Parietal lobe (tissue), 2 donors: ENCODE data around the gene SAMD4B. TPM values are rescaled to one million over a fixed set of nuclear protein-coding genes. Genes with fewer than 3 reads are reported as not detected.

Source experiments
- small RNA-seq: library from RNA; depleted of rRNA; stranded (forward); fragments of <200 nt; gene quantifications from one replicate; pipeline ENCODE3, GENCODE V24; 2014; ENCODE audit warnings: low replicate concordance
- total RNA-seq: library from RNA; depleted of rRNA; stranded (reverse); fragments of >200 nt; gene quantifications from one replicate; pipeline ENCODE4 v1.2.3, GENCODE V29; 2014

Gene SAMD4B, protein sequence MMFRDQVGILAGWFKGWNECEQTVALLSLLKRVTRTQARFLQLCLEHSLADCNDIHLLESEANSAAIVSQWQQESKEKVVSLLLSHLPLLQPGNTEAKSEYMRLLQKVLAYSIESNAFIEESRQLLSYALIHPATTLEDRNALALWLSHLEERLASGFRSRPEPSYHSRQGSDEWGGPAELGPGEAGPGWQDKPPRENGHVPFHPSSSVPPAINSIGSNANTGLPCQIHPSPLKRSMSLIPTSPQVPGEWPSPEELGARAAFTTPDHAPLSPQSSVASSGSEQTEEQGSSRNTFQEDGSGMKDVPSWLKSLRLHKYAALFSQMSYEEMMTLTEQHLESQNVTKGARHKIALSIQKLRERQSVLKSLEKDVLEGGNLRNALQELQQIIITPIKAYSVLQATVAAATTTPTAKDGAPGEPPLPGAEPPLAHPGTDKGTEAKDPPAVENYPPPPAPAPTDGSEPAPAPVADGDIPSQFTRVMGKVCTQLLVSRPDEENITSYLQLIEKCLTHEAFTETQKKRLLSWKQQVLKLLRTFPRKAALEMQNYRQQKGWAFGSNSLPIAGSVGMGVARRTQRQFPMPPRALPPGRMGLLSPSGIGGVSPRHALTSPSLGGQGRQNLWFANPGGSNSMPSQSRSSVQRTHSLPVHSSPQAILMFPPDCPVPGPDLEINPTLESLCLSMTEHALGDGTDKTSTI
- 63.2 TPM for total RNA-seq

DNA sequence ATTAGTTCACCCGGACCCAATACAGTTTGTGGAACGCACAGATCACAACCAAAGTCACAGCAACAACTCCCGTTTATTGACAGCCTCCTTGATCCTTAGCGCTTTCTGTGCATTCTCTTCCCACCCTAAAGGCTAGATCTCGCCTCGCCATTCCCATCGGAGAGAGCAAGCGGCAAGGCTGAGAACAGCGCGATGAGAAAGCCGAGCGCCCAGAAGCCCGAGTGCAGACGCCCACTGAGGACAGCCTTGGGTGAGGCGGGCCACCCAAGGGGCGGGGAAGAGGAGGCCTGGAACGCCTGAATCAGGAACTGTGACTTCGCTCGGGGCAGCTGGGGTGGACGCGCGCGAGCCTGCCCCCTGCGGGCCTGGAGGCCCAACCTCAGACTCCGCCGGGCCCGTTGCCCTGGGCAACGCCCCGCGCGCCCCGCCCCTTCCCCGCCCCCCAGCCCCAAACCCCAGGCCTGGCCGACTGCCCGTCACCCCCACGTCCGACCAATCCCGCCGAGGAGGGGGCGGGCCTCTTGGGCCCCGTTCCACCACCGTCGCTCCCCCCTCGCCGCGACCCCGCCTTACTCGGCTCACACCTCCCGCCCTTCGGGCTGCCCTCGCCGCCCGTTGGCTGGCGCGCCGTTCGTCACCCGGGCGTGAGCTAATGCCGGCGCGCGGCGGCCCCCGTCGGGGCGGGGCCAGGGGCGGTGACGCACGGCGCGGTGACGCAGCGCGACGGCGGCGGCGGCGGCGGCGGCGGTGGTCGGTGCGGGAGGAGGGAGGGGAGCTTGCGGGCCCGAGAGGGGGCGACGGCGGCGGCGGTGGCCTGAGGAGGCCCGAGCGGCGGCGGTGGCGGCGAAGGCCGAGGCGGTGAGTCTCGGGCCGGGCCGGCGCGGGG, at the start of gene SAMD4B:
TSS of gene SAMD4B (plus strand) at position 703 of the 886 bp plus-strand sequence. CDS start 14,473 bp downstream, outside the sequence.

DNA sequence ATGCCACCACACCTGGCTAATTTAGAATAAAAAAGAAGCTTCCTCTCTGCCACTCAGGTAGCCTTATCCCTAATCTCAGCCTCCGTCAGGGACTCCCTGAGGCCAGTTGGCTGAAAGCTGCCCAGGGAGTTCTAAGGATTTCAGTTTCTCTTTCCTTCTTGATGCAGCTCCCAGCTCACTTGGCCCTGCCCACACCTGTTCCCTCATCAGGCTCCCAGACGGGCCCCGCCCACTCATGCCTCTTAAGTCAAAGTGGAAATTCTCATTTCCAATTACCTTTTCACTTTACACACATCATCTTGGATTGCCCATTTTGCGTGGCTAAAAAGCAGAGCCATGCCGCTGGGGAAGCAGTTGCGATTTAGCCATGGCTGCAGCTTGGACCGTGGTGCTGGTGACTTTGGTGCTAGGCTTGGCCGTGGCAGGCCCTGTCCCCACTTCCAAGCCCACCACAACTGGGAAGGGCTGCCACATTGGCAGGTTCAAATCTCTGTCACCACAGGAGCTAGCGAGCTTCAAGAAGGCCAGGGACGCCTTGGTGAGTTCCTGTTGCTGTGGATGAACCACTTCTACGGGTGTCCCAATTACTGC, 46.1 kb upstream of the SAMD4B start, which contains the start of gene IFNL1:
TSS of gene IFNL1 (plus strand) at position 353 of the 591 bp plus-strand sequence. CDS start at position 368, 15 bp downstream.

DNA sequence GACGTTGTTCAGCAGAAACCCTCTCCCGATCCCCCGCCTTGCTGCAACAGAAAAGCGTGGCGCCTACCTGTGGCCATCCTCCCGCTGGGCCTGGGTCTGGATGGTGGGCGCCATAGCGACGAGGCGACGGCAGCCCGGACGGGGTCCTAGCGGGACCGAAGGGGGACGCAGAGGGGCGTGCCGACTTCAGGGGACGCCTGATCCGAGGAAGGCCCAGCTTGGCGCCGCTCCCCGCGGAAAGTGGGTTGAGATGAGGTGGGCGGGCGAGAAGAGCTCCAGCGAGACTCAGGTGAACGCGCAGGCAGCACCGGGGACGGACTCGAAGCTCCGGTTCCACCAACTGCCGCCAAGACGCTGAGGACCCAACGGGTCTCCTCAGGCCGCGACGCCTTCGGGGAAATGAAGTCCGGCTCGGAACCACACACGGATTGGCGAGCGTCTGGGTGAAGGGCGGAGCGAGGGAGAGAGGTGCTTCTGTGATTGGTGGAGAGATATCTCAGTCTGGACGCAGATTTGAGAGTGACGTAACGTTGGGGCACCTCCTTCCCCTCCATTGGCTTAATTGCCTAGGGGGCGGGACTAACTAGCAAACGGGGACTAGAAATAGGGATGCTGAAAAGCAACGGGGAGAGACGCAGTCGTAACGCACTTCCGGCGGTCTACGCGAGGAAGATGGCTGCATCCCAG, 48.7 kb downstream of the SAMD4B start, which contains the start of the genes MED29 and PAF1:
TSS of gene MED29 (plus strand) at position 628 of the 687 bp plus-strand sequence. CDS start at position 673, 45 bp downstream.
TSS of gene PAF1 (minus strand) at position 356 of the 687 bp plus-strand sequence. CDS start at position 114, 242 bp downstream.

DNA sequence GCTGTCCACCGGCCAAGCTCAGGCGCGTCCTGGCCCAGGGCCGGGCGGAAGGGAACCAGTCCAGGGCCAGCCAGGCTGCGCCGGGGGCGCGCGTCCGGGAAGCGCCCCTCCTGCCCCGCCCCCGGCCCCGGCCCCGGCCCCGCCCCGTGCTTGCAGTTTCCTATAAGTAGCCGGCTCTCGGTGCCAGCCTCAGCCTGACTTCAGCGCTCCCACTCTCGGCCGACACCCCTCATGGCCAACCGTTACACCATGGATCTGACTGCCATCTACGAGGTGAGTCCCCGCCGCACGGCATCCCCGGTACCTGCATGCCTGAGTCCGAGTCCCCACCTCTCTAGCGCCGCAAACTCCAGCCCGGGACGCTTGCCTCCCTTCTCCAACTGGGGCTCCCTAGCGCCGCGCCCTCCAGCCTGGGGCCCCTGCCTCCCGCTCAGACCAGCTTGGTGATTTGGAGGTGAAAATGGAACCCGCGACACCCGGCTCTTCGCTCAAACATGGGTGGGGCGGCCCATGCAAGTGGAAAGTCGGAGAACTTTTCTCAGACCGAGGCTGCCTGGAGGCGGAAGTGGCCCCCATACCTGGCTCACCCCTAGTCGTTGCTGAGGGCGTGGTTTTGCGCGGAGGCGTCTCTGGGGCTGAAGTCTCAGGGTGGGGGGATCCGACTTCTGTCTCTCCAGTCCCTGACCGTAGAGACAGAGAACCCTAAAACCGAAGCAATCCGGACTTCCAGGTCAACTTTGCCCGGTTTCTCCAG, 64.6 kb downstream of the SAMD4B start, which contains the start of gene ZFP36:
TSS of gene ZFP36 (plus strand) at position 192 of the 754 bp plus-strand sequence. CDS start at position 250, 58 bp downstream.

DNA sequence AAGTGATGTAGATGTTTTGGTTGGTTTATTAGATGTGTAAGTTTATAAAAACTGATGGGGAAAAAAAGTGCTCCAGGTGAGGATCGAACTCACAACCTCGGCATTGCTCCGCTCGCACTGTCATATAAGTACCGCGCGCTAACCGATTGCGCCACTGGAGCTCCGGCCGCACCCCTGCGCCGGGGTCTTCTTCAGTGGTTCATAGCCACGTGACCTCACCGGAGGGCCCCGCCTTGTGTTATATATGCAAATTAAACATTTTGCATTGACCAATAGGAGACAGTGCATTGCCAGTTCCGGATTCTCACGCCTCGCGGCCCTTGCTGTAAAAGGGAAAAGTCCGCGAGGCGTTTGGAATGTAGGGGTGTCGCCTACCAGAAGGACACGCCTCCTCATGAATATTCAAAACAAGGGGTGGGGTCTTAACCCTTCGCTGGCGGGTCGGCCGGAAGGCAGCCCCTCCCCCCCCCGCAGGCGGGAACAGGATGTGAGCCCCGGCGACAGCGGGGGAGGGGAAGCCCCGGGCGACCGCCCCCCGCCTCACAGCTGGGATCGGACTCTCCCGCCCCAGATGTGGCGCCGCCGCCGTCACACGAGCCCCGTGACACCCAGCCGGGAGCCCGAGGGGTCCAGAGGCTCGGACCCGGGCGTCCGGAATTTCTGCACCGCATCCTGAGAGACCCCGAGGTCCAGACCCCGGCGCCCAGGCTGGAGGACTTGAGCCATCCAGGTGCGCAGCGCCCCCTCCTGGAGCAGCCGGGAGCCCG, 70.1 kb downstream of the SAMD4B start, which contains the start of gene PLEKHG2:
TSS of gene PLEKHG2 (plus strand) at position 570 of the 767 bp plus-strand sequence. CDS start 1,418 bp downstream, outside the sequence.

Small RNA genes lying within 50 kb of the gene (small RNA-seq; reads per million reads assigned to genes)
- gene AC011445.2 (not detected), gene MIR4530 (not detected), gene RN7SL566P (not detected)

Other genes starting within 250 kb of the SAMD4B start
- 2.5 TPM for gene PAK4, start 216.6 kb upstream of the SAMD4B start, total RNA-seq
- gene NCCRP1, start 145.5 kb upstream of the SAMD4B start, total RNA-seq: not detected
- not detected for gene SYCN, start 138.2 kb upstream of the SAMD4B start, total RNA-seq
- gene IFNL3, start 97.4 kb upstream of the SAMD4B start, total RNA-seq: not detected
- gene IFNL4, start 93.6 kb upstream of the SAMD4B start, total RNA-seq: not detected
- gene IFNL2, start 74.0 kb upstream of the SAMD4B start, total RNA-seq: not detected
- gene IFNL1, start 46.0 kb upstream of the SAMD4B start, total RNA-seq: not detected
- 9.4 TPM for gene LRFN1, start 21.6 kb upstream of the SAMD4B start, total RNA-seq
- 0.94 TPM for gene GMFG, start 6.4 kb upstream of the SAMD4B start, total RNA-seq
- 31.3 TPM for gene PAF1, start 48.7 kb downstream of the SAMD4B start, total RNA-seq
- gene MED29, start 49.0 kb downstream of the SAMD4B start, total RNA-seq: 20.0 TPM
- gene ZFP36, start 64.4 kb downstream of the SAMD4B start, total RNA-seq: 0.94 TPM
- gene PLEKHG2, start 70.2 kb downstream of the SAMD4B start, total RNA-seq: 49.1 TPM
- 67.9 TPM for gene RPS16, start 93.5 kb downstream of the SAMD4B start, total RNA-seq
- gene SUPT5H, start 103.2 kb downstream of the SAMD4B start, total RNA-seq: 70.7 TPM
- gene TIMM50, start 138.4 kb downstream of the SAMD4B start, total RNA-seq: 41.6 TPM
- 23.2 TPM for gene DLL3, start 156.5 kb downstream of the SAMD4B start, total RNA-seq
- not detected for gene SELENOV, start 172.7 kb downstream of the SAMD4B start, total RNA-seq
- 15.3 TPM for gene EID2B, start 190.4 kb downstream of the SAMD4B start, total RNA-seq
- 16.9 TPM for gene EID2, start 197.7 kb downstream of the SAMD4B start, total RNA-seq